A673 (cell line): ENCODE measurements around the gene DDI2. TPM values are rescaled to one million over a fixed set of nuclear protein-coding genes. Genes with fewer than 3 reads are reported as not detected.

Experiments
- BruUV-seq: library from RNA; stranded (reverse); fragments of 400-500 nt; replicated peaks from 2 replicates; lab custom pipeline; 2021; lab: Mats Ljungman, UMichigan
- CTCF ChIA-PET: fragments of 300-600 bp; sonication (Branson Sonifier 250); formaldehyde crosslinking; loops from one replicate; lab custom pipeline; 2022; ENCODE audit warnings: antibody characterized with exemption; lab: Charles Lee
- POLR2A ChIA-PET: fragments of 300-600 bp; sonication (Branson Sonifier 250); formaldehyde crosslinking; loops from one replicate; lab custom pipeline; 2022; ENCODE audit warnings: antibody characterized with exemption; ENCODE audit not compliant: low non-redundant PET; lab: Charles Lee
- DNase-seq: peaks from one replicate; pipeline ENCODE4 v3.0.0-alpha.2; 2015; ENCODE audit warnings: low spot score
- H3K27ac ChIP-seq: fragments of 200-600 bp; sonication (generic); 2 replicates; pipeline ENCODE4 v1.5.1; 2016; ENCODE audit warnings: mixed run types, low read depth, mild to moderate bottlenecking, mixed read lengths, antibody characterized with exemption, low read length; ENCODE audit not compliant: poor library complexity, severe bottlenecking
- H3K27me3 ChIP-seq: fragments of 200-600 bp; sonication (generic); replicated peaks from 2 replicates; pipeline ENCODE4 v1.6.1; 2017; ENCODE audit warnings: mixed run types, low read depth, mild to moderate bottlenecking, mixed read lengths, antibody characterized with exemption, low read length; ENCODE audit not compliant: insufficient read depth, poor library complexity
- H3K36me3 ChIP-seq: fragments of 200-600 bp; sonication (generic); 2 replicates; pipeline ENCODE4 v1.6.1; 2016; ENCODE audit warnings: mixed run types, mild to moderate bottlenecking, mixed read lengths, antibody characterized with exemption, low read length; ENCODE audit not compliant: insufficient read depth, poor library complexity, severe bottlenecking
- H3K4me1 ChIP-seq: fragments of 200-600 bp; sonication (generic); 2 replicates; pipeline ENCODE4 v1.6.1; 2017; ENCODE audit warnings: mixed run types, mild to moderate bottlenecking, mixed read lengths, antibody characterized with exemption, low read length; ENCODE audit not compliant: insufficient read depth, poor library complexity, severe bottlenecking
- H3K4me3 ChIP-seq: fragments of 200-600 bp; sonication (generic); 2 replicates; pipeline ENCODE4 v1.5.1; 2016; ENCODE audit warnings: low read depth, mixed run types, mild to moderate bottlenecking, mixed read lengths, low read length; ENCODE audit not compliant: poor library complexity, severe bottlenecking
- H3K9me3 ChIP-seq: fragments of 200-600 bp; sonication (generic); 2 replicates; pipeline ENCODE4 v1.6.1; 2016; ENCODE audit warnings: mixed run types, low read depth, mild to moderate bottlenecking, mixed read lengths, antibody characterized with exemption, low read length; ENCODE audit not compliant: poor library complexity, severe bottlenecking
- EZH2 ChIP-seq: fragments of 200-600 bp; sonication (generic); IDR thresholded peaks from 2 replicates; pipeline ENCODE4 v1.6.1; 2017; ENCODE audit warnings: borderline replicate concordance, low read depth, mild to moderate bottlenecking, mixed read lengths, antibody characterized with exemption, low read length; ENCODE audit not compliant: poor library complexity, severe bottlenecking
- intact Hi-C: fragments of 100-400 bp; cut with micrococcal nuclease; formaldehyde crosslinking; loops from one replicate; pipeline ENCODE4 v1.10.0; 2022; ENCODE audit not compliant: unreplicated experiment
- total RNA-seq: library from RNA; stranded (reverse); gene quantifications from 2 replicates; pipeline ENCODE4 v1.2.3, GENCODE V29; 2021
- TF ChIP-seq, protein P1 (sequence below): fragments of 300-800, 200-600 bp; sonication (generic); conservative IDR thresholded peaks from 2 replicates; pipeline ENCODE4 v1.5.1; 2017; ENCODE audit warnings: low read depth, mild to moderate bottlenecking, antibody characterized with exemption, low read length, moderate library complexity, mixed read lengths

DDI2 gene
- total RNA-seq, 1 experiment from 2014 or later = 41.3 TPM

DNA sequence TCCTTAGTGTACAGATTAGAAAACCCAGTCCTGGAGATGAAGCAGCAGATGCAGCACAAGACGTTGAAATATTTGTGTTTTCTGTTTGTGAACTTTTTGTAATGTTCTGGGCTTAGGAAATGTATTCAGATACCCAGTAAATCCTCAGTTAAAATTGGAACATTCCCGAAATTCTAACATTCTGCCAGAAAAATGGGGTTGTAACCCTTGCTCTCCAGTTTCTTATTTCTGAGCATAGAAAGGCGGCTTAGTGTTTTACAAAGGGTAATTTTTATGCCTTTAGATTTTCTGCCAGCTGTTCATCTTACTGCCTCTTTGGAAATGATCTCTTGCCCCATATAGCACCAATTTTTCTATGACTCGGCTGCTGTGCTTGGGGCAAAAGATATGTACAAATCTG, 20.6 kb downstream of the DDI2 start:
- CTCF ChIA-PET = no interaction called here
- BruUV-seq = no TSS peak
- peaks cover 67% of the 10 kb centered on the region for H3K36me3 ChIP-seq
- POLR2A ChIA-PET = no interaction called here
- intact Hi-C loops = no loop called here
- DNase-seq = no peak
- no peaks in the 10 kb centered on the region for H3K9me3 ChIP-seq
- H3K27me3 ChIP-seq = no peaks in the 10 kb centered on the region
- H3K4me1 ChIP-seq = no peaks in the 10 kb centered on the region
- TF ChIP-seq EZH2 = no peak
- TF ChIP-seq, protein P1, sequence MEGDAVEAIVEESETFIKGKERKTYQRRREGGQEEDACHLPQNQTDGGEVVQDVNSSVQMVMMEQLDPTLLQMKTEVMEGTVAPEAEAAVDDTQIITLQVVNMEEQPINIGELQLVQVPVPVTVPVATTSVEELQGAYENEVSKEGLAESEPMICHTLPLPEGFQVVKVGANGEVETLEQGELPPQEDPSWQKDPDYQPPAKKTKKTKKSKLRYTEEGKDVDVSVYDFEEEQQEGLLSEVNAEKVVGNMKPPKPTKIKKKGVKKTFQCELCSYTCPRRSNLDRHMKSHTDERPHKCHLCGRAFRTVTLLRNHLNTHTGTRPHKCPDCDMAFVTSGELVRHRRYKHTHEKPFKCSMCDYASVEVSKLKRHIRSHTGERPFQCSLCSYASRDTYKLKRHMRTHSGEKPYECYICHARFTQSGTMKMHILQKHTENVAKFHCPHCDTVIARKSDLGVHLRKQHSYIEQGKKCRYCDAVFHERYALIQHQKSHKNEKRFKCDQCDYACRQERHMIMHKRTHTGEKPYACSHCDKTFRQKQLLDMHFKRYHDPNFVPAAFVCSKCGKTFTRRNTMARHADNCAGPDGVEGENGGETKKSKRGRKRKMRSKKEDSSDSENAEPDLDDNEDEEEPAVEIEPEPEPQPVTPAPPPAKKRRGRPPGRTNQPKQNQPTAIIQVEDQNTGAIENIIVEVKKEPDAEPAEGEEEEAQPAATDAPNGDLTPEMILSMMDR = no peak
- no peak overlapping the region for H3K4me3 ChIP-seq
- H3K27ac ChIP-seq = no peak overlapping the region

DNA sequence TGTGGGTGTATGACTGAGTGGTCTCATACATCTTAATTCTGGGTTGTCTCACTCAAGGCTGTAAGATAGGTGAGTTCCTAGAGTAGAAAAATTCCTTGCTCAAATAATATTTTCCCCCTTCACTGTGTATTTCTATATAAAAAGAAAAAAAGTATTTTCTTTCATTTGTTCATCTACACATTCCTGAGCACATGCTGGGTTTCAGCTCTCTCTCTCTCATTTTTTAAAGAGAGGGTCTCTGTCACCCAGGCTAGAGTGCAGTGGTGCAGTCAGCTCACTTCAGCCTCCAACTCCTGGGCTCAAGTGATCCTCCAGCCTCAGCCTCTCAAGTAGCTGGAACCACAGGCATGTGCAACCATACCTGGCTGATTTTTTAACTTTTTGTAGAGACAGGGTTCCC, 22.0 kb downstream of the DDI2 start:
- Histone ChIP-seq H3K4me1 (no peaks in the 10 kb centered on the region), H3K9me3 (no peaks in the 10 kb centered on the region), H3K27me3 (no peaks in the 10 kb centered on the region), H3K4me3 (no peak overlapping the region), H3K27ac (no peak overlapping the region), H3K36me3 (peaks cover 63% of the 10 kb centered on the region)
- no TSS peak for BruUV-seq
- TF ChIP-seq EZH2 = no peak
- TF ChIP-seq, protein P1 = no peak
- DNase-seq = no peak
- ChIA-PET POLR2A (no interaction called here), CTCF (no interaction called here)
- intact Hi-C loops = no loop called here

DNA sequence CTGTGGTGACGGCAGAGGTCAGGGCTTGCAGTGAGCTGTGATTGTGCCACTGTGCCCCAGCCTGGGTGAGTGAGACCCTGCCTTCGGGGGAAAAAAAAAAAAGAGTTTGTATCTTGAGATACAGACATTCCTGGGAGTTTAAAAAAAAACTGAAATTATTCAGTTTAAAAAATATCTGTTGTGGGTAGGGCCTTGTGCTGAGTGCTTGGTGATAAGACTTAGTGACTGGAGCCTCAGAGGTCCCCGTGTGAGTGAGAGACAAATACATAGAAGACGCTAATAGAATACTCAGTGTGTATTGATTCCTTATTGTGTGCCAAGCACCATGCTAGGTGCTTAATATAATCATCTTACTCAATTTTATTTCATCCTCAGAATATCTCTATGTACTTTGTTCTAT, 22.7 kb downstream of the DDI2 start:
- TF ChIP-seq EZH2 = no peak
- TF ChIP-seq, protein P1 = no peak
- Histone ChIP-seq H3K36me3 (peaks cover 59% of the 10 kb centered on the region), H3K4me3 (no peak overlapping the region), H3K27ac (no peak overlapping the region), H3K4me1 (no peaks in the 10 kb centered on the region), H3K27me3 (no peaks in the 10 kb centered on the region), H3K9me3 (no peaks in the 10 kb centered on the region)
- DNase-seq = no peak
- ChIA-PET CTCF (no interaction called here), POLR2A (no interaction called here)
- intact Hi-C loops = no loop called here
- BruUV-seq = no TSS peak
